GM12891 (cell line): ENCODE measurements around the gene ERFE.

Experiments used
- PAX5 ChIP-seq: IDR thresholded peaks from 2 replicates; pipeline ENCODE4 v1.6.1; 2011; ENCODE audit warnings: low read length, moderate library complexity, mild to moderate bottlenecking; ENCODE audit not compliant: insufficient read depth, severe bottlenecking
- POLR2A ChIP-seq: IDR thresholded peaks from 2 replicates; pipeline ENCODE4 v1.6.1; 2011; ENCODE audit warnings: low read depth, low read length, control low read depth
- POLR2AphosphoS5 ChIP-seq: IDR thresholded peaks from 2 replicates; pipeline ENCODE4 v1.6.1; 2011; ENCODE audit warnings: low read depth, low read length, control low read depth
- SPI1 ChIP-seq: IDR thresholded peaks from 2 replicates; pipeline ENCODE4 v1.6.1; 2011; ENCODE audit warnings: low read depth, low read length, control low read depth
- TAF1 ChIP-seq: IDR thresholded peaks from 2 replicates; pipeline ENCODE4 v1.6.1; 2011; ENCODE audit warnings: low read depth, low read length, control low read depth

DNA sequence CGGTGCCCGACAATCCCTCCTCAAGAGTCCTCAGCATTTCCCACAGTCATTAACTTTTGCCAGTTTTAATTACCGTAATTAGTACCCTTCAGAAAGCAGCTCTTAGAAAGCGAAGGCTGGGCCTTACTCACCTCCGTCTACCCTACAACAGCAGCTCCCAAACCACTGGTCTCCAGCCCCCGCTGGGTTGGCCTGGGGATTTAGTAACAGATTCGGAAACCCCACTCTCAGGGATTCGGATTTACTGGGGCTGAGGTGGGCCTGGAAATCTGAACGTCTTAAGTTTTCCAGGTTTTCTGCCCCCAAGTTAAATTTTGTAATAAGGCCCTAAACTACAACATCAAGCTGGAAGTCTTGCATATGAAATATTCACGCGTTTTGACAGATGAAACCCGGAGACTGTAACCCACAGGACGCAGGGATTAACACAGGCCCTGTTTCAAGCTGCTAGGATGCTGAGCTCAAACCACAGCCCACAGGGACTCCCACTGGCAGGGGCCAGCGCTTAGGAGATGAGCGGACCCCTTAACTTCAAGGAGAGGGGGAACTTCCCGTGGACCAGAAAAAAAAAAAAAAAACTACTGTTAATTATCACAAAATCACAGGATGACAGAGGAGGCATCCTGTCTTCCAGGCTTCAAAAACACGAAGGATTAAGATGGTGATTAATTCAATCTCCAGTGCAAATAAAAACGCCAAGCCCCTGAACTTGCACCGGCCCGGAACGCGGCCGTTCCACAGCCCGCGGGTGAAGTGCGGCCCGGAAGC is 43.7 kb downstream of the ERFE start:
- TF ChIP-seq POLR2A = no peak
- TF ChIP-seq SPI1 = no peak
- TF ChIP-seq POLR2AphosphoS5 = no peak
- TF ChIP-seq TAF1 = no peak
- no peak for TF ChIP-seq PAX5
